ENCODE measurements around the gene TMEM271. TPM values are rescaled to one million over a fixed set of nuclear protein-coding genes. Genes with fewer than 3 reads are reported as not detected.

TMEM271 gene
- total RNA-seq, 1 donor from 2014 or later, result 0.26 TPM

DNA sequence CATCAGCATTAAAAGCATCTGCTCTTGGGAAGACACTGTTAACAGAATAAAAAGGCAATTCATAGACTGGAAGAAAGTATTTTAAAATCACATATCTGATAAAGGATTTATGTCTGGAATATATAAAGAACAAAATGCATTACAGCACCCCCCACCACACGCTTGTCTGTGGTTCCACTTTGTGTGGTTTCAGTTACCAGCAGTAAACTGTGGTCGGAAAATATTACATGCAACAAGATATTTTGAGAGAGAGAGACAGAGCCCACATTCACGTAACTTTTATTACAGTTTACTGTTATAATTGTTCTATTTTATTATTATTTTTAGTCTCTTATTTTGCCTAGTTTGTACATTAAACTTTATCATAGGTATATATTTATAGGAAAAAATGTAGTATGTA lies 28.0 kb upstream of the TMEM271 start:
- H3K27ac Mint-ChIP-seq (ENCODE audit: unreplicated experiment), result no peak overlapping the region
- H3K9me3 Mint-ChIP-seq, result no peaks in the 10 kb centered on the region
- H3K4me1 Mint-ChIP-seq, result no peaks in the 10 kb centered on the region
- TF ChIP-seq, protein P1, sequence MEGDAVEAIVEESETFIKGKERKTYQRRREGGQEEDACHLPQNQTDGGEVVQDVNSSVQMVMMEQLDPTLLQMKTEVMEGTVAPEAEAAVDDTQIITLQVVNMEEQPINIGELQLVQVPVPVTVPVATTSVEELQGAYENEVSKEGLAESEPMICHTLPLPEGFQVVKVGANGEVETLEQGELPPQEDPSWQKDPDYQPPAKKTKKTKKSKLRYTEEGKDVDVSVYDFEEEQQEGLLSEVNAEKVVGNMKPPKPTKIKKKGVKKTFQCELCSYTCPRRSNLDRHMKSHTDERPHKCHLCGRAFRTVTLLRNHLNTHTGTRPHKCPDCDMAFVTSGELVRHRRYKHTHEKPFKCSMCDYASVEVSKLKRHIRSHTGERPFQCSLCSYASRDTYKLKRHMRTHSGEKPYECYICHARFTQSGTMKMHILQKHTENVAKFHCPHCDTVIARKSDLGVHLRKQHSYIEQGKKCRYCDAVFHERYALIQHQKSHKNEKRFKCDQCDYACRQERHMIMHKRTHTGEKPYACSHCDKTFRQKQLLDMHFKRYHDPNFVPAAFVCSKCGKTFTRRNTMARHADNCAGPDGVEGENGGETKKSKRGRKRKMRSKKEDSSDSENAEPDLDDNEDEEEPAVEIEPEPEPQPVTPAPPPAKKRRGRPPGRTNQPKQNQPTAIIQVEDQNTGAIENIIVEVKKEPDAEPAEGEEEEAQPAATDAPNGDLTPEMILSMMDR (conservative IDR thresholded peaks at IDR 0.05), result no peak
- no peak overlapping the region for H3K4me3 Mint-ChIP-seq
- DNase-seq (ENCODE audit: low read depth, low spot score), result no peak
- H3K27me3 Mint-ChIP-seq (ENCODE audit: low read depth), result peaks cover 13% of the 10 kb centered on the region
- no peaks in the 10 kb centered on the region for H3K36me3 Mint-ChIP-seq (ENCODE audit: low read depth)

DNA sequence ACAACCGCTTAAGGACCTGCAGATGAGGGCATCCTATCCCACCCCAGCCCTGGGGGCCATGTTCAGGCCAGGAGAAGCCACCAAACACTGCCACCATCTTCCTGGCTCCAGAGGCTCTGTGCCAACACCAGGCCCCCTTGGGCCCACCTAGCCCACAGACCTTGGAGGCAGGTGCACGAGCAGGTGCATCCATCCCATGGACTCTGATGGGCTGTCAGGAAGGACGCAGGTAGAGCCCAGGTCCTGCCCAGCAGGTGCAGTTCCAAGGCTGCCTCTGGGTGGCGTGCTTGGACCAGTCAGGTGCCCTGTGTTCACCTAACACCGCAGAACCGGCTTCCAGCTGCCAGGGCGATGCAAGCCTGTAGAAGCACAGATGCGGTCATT lies 26.5 kb upstream of the TMEM271 start:
- Mint-ChIP-seq H3K27me3 (ENCODE audit: low read depth) (peaks cover 23% of the 10 kb centered on the region), H3K4me3 (no peak overlapping the region)
- TF ChIP-seq, protein P1 (conservative IDR thresholded peaks at IDR 0.05), result peak; percentile 66

DNA sequence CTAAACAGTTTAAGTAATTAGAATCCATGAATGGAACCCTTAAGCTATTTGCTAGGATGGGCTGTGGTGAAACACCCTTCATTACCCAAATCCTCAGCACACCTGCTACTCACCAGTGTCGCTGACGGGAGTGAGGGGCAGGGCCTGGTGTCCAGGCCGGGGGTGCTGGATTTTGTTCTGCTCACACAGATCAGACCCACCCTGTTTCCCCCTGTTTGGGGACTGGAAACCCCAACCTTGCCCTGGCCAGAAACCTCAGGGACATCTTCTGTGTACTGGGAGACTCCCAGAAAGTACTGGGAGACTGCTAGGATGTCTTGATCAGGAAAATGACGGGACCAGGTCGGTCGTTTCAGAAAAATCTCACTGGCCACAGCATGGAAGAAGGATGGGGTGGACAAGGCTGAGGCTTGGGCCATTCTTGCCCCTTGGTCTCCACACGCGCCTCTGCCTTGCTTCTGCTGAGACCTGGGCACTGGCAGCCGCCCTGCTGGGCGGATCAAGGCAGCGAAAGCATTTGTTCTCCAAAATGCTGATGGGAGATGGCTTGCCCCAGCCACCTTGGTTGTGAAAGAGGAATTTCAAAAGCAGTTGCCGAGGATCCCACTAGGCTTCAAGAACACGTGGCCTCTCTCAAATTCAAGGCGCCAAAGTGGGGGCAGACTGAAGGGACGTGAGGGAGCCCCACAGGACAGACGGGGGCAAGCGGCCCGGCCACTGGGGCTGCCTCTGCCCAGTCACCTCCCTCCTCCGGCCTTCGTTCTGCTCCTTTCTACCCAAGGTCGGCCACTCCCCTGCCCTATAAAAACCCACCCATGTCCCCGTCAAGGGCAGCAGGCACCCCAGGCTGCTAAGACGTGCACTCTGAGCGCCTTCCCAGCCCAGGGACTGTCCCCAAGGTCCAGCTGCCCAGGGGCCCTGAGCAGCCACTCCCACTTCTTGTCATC lies 25.8 kb upstream of the TMEM271 start:
- Mint-ChIP-seq H3K4me1 (no peaks in the 10 kb centered on the region), H3K36me3 (ENCODE audit: low read depth) (no peaks in the 10 kb centered on the region), H3K27me3 (ENCODE audit: low read depth) (peaks cover 29% of the 10 kb centered on the region), H3K4me3 (no peak overlapping the region), H3K9me3 (no peaks in the 10 kb centered on the region), H3K27ac (ENCODE audit: unreplicated experiment) (no peak overlapping the region)
- TF ChIP-seq, protein P1 (conservative IDR thresholded peaks at IDR 0.05), result no peak
- no peak for DNase-seq (ENCODE audit: low read depth, low spot score)

More for the DNA sequence above, 26.5 kb upstream of the TMEM271 start:
- DNase-seq (ENCODE audit: low read depth, low spot score), result peak; percentile 40
- Mint-ChIP-seq H3K9me3 (no peaks in the 10 kb centered on the region), H3K27ac (ENCODE audit: unreplicated experiment) (no peak overlapping the region), H3K4me1 (no peaks in the 10 kb centered on the region), H3K36me3 (ENCODE audit: low read depth) (no peaks in the 10 kb centered on the region)

DNA sequence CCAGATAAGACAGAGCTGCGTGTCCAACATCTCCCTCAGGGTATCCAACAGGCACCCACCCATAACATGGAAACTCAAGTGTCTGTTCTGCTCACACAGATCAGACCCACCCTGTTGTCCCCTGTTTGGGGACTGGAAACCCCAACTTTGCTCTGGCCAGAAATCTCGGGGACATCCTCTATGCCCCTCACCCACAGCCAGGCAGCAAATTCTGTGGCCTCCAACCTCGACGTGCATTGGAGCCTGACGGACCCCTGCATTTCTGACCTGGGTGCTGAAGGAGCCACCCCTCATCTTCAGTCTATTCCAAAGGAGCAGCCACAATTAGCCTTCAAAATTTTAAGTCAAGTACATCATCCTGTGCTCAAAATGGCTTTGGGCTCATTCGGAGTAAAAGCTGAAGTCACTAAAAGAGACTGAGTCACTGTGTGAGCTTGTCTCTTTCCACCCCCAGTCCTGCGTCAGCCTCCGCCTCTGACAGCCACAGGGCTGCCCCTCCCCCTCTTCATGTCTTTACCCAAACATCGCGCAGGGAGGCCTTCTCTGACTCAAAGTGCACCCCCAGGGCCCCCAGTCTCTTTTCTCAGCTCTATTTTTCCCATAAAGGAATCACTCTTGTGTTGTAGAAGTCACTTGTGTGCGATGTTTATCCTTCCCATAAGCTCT lies 24.9 kb upstream of the TMEM271 start:
- no peaks in the 10 kb centered on the region for H3K4me1 Mint-ChIP-seq
- no peak overlapping the region for H3K4me3 Mint-ChIP-seq
- TF ChIP-seq, protein P1 (conservative IDR thresholded peaks at IDR 0.05), result no peak
- H3K9me3 Mint-ChIP-seq, result no peaks in the 10 kb centered on the region
- DNase-seq (ENCODE audit: low read depth, low spot score), result no peak
- H3K27ac Mint-ChIP-seq (ENCODE audit: unreplicated experiment), result no peak overlapping the region
- no peaks in the 10 kb centered on the region for H3K36me3 Mint-ChIP-seq (ENCODE audit: low read depth)
- H3K27me3 Mint-ChIP-seq (ENCODE audit: low read depth), result peaks cover 38% of the 10 kb centered on the region

DNA sequence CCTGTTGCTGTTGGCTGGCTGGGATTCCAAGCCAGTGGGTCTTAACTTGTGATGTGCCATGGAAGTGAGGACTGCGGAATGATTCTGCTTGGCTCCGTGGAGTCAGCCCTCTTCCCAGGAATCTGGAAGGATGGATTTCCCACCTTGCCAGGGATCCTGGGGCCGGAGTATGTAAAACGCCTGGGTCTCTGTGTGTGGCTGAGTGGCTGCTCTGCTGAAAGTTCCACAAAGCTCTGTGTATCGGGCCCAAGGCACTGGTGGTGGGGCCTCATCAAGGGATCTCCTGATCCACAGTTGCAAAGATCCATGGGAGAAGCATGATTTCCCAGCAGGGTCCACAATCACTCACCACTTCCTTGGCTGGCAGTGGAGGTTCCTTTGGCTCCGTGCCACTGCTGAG lies 24.1 kb upstream of the TMEM271 start:
- no peak overlapping the region for H3K27ac Mint-ChIP-seq (ENCODE audit: unreplicated experiment)
- no peak overlapping the region for H3K4me3 Mint-ChIP-seq
- H3K36me3 Mint-ChIP-seq (ENCODE audit: low read depth), result no peaks in the 10 kb centered on the region
- DNase-seq (ENCODE audit: low read depth, low spot score), result no peak
- TF ChIP-seq, protein P1 (conservative IDR thresholded peaks at IDR 0.05), result no peak
- no peaks in the 10 kb centered on the region for H3K4me1 Mint-ChIP-seq
- H3K27me3 Mint-ChIP-seq (ENCODE audit: low read depth), result peaks cover 41% of the 10 kb centered on the region
- no peaks in the 10 kb centered on the region for H3K9me3 Mint-ChIP-seq
